D341Med (cell line): ENCODE measurements around the gene DCDC2B.
"Not testable (repeated sequence)": the region's sequence is repeated elsewhere in the genome, so short reads cannot be mapped to it uniquely, and the experiment has no call there.

ENCODE experiments used
- DNase-seq: peaks from one replicate; pipeline ENCODE4 v3.0.0; 2012; ENCODE audit warnings: low spot score

DCDC2B gene

GRCh38 chr1:32228771-32229170 lies 19.9 kb downstream of the DCDC2B start:
- no peak for DNase-seq

GRCh38 chr1:32231843-32232432 lies 23.0 kb downstream of the DCDC2B start:
- no peak for DNase-seq

- no peak for DNase-seq
Measured at GRCh38 chr1:32232558-32233304, 23.8 kb downstream of the DCDC2B start.

GRCh38 chr1:32234792-32235191 lies 25.9 kb downstream of the DCDC2B start:
- no peak for DNase-seq

GRCh38 chr1:32239337-32239736 lies 30.4 kb downstream of the DCDC2B start:
- DNase-seq = no peak

- no peak for DNase-seq
Measured at GRCh38 chr1:32239790-32240139, 30.9 kb downstream of the DCDC2B start.

- peak; percentile 76 for DNase-seq
Measured at GRCh38 chr1:32240140-32240951, 31.5 kb downstream of the DCDC2B start.

GRCh38 chr1:32241001-32241763 lies 32.3 kb downstream of the DCDC2B start:
- DNase-seq = peak; percentile 66

GRCh38 chr1:32242341-32242851 lies 33.5 kb downstream of the DCDC2B start:
- DNase-seq = no peak

GRCh38 chr1:32246888-32247273 lies 38.0 kb downstream of the DCDC2B start, which contains the start of gene FAM167B:
Gene FAM167B (plus strand): TSS chr1:32247222. CDS start chr1:32247422, 200 bp downstream.
- no peak for DNase-seq

- no peak for DNase-seq
Measured at GRCh38 chr1:32247452-32247851, 38.6 kb downstream of the DCDC2B start.

- peak; percentile 75 for DNase-seq
Measured at GRCh38 chr1:32247983-32248889, 39.3 kb downstream of the DCDC2B start.

- DNase-seq = no peak
Measured at GRCh38 chr1:32249831-32250525, 41.1 kb downstream of the DCDC2B start.

GRCh38 chr1:32250893-32251716 lies 42.2 kb downstream of the DCDC2B start, which contains the start of gene LCK:
Gene LCK (plus strand): TSS chr1:32251265. CDS start chr1:32274330, 23,065 bp downstream.
- no peak for DNase-seq

- no peak for DNase-seq
Measured at GRCh38 chr1:32255072-32256071, 46.5 kb downstream of the DCDC2B start.

GRCh38 chr1:32256473-32257226 lies 47.8 kb downstream of the DCDC2B start:
- no peak for DNase-seq

- DNase-seq = no peak
Measured at GRCh38 chr1:32257227-32257508, 48.3 kb downstream of the DCDC2B start.

- not testable (repeated sequence) for DNase-seq
Measured at GRCh38 chr1:32263236-32263593, 54.3 kb downstream of the DCDC2B start.
